ENCODE data around the gene KRT3.

GRCh38 chr12:52828591-52829021 lies 32.7 kb upstream of the KRT3 start:
- TF ChIP-seq POLR2AphosphoS5 (IDR thresholded peaks at IDR 0.05) (no peak), CTCF (IDR thresholded peaks at IDR 0.05) (no peak), POLR2A (IDR thresholded peaks at IDR 0.05) (no peak), EP300 (IDR thresholded peaks at IDR 0.05) (no peak)
